ENCODE data around the gene CDH23. TPM values are rescaled to one million over a fixed set of nuclear protein-coding genes. Genes with fewer than 3 reads are reported as not detected.

Gene CDH23
- total RNA-seq, 2 donors from 2014 or later, result 3.9 to 74.8 TPM

- H3K27me3 ChIP-seq (replicated peaks; ENCODE audit: insufficient read depth), result no peaks in the 10 kb centered on the region
- no peak for TF ChIP-seq CTCF (IDR thresholded peaks at IDR 0.05)
- TF ChIP-seq POLR2AphosphoS5 (IDR thresholded peaks at IDR 0.05), result no peak
- TF ChIP-seq POLR2A (IDR thresholded peaks at IDR 0.05), result no peak
- no peak for DNase-seq (ENCODE audit: low spot score)
- H3K36me3 ChIP-seq, result no peaks in the 10 kb centered on the region
- H3K4me1 ChIP-seq (replicated peaks), result no peaks in the 10 kb centered on the region
- intact Hi-C loops (cut with DNase I), result no loop called here
- no peak overlapping the region for H3K27ac ChIP-seq
- WGBS, result 72% methylated on average over 6 of the region's 6 CpGs
- H3K4me3 ChIP-seq, result no peak overlapping the region
- no peaks in the 10 kb centered on the region for H3K9me3 ChIP-seq
These were observed 385.6 kb downstream of the CDH23 start for GRCh38 chr10:71782221-71782916.

GRCh38 chr10:71782917-71783490 is 386.3 kb downstream of the CDH23 start:
- intact Hi-C loops (cut with DNase I), result no loop called here
- no peak for TF ChIP-seq CTCF (IDR thresholded peaks at IDR 0.05)
- no peak for TF ChIP-seq POLR2AphosphoS5 (IDR thresholded peaks at IDR 0.05)
- no peak for TF ChIP-seq POLR2A (IDR thresholded peaks at IDR 0.05)

DNA sequence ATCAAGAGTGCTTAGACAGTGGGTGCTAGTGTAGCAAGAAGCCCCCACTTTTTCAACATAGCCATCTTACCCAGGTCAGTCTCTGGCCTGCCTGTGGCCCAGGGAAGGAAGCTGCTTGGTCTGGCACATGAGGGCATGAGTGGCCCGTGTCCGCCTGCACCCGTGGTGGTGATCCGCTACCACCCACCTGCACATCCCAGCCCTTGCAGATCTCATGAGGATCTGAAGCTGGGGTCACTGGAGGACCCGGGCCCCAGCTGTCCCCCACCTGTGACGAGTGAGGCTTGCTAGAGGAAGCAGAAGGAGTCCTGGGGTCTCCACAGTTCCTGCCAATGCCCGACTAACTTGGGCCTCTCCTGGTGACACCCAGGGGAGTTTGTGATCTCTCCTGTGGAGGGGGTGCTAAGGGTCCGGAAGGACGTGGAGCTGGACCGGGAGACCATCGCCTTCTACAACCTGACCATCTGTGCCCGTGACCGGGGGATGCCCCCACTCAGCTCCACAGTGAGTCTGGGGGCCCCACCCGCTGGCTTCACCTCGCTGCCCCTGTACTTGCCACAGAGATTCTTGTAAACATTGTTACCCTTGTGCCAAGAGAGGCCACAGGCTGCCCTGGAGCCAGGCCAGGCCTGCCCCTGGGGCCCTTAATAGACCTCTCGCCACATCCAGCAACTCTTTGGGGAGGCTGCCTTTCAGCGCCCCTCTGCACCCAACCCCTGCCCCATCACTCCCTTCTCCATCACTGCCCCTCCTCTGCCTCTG is 387.4 kb downstream of the CDH23 start:
- WGBS, result 81% methylated on average over 17 of the region's 17 CpGs
- intact Hi-C loops (cut with DNase I), result no loop called here
- no peak for DNase-seq (ENCODE audit: low spot score)
- Histone ChIP-seq H3K27ac (no peak overlapping the region), H3K9me3 (no peaks in the 10 kb centered on the region), H3K36me3 (no peaks in the 10 kb centered on the region), H3K27me3 (replicated peaks; ENCODE audit: insufficient read depth) (no peaks in the 10 kb centered on the region), H3K4me1 (replicated peaks) (no peaks in the 10 kb centered on the region), H3K4me3 (no peak overlapping the region)
- no peak for TF ChIP-seq CTCF (IDR thresholded peaks at IDR 0.05)
- TF ChIP-seq POLR2A (IDR thresholded peaks at IDR 0.05), result no peak
- TF ChIP-seq POLR2AphosphoS5 (IDR thresholded peaks at IDR 0.05), result no peak

More at GRCh38 chr10:71782917-71783490, 386.3 kb downstream of the CDH23 start:
- no peak overlapping the region for H3K27ac ChIP-seq
- no peak for DNase-seq (ENCODE audit: low spot score)
- H3K36me3 ChIP-seq, result no peaks in the 10 kb centered on the region
- no peaks in the 10 kb centered on the region for H3K9me3 ChIP-seq
- no peaks in the 10 kb centered on the region for H3K4me1 ChIP-seq (replicated peaks)
- H3K4me3 ChIP-seq, result no peak overlapping the region
- WGBS, result 60% methylated on average over 7 of the region's 7 CpGs
- H3K27me3 ChIP-seq (replicated peaks; ENCODE audit: insufficient read depth), result no peaks in the 10 kb centered on the region

DNA sequence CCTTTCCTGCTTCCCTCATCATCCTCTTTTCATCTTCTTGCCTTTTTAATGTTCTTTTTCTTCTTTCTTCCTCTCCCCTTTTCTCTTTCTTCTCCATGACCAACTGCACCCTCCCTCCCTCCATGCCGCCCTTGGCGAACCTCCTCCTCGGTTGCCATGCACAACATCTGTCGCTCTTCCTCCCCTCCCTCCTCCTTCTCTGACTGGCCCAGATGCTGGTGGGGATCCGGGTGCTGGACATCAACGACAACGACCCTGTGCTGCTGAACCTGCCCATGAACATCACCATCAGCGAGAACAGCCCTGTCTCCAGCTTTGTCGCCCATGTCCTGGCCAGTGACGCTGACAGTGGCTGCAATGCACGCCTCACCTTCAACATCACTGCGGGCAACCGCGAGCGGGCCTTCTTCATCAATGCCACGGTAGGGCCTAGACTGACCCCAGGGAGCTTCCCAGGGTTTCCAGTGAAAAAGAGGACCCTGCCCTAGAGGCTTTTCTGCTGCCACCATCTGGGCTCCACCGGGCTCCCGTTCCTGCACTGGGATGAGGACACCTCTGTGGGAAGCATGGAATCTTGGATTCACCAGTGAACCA is 388.1 kb downstream of the CDH23 start:
- DNase-seq (ENCODE audit: low spot score), result no peak
- WGBS, result 90% methylated on average over 17 of the region's 18 CpGs
- H3K9me3 ChIP-seq, result no peaks in the 10 kb centered on the region
- no peak overlapping the region for H3K4me3 ChIP-seq
- H3K27me3 ChIP-seq (replicated peaks; ENCODE audit: insufficient read depth), result no peaks in the 10 kb centered on the region
- no peaks in the 10 kb centered on the region for H3K4me1 ChIP-seq (replicated peaks)
- no peaks in the 10 kb centered on the region for H3K36me3 ChIP-seq
- no peak for TF ChIP-seq POLR2A (IDR thresholded peaks at IDR 0.05)
- no peak for TF ChIP-seq POLR2AphosphoS5 (IDR thresholded peaks at IDR 0.05)
- TF ChIP-seq CTCF (IDR thresholded peaks at IDR 0.05), result no peak
- no peak overlapping the region for H3K27ac ChIP-seq
- intact Hi-C loops (cut with DNase I), result no loop called here
